ENCODE data around the gene DPM3. TPM values are rescaled to one million over a fixed set of nuclear protein-coding genes. Genes with fewer than 3 reads are reported as not detected.
A peak's percentile ranks its signal among the peaks of the same experiment; 100 is the strongest.
"Not testable (repeated sequence)": the region's sequence is repeated elsewhere in the genome, so short reads cannot be mapped to it uniquely, and the experiment has no call there.

The DPM3 gene
- total and polyA plus RNA-seq, 2 experiments from 2014 or later, result 13.6 to 71.4 TPM

DNA sequence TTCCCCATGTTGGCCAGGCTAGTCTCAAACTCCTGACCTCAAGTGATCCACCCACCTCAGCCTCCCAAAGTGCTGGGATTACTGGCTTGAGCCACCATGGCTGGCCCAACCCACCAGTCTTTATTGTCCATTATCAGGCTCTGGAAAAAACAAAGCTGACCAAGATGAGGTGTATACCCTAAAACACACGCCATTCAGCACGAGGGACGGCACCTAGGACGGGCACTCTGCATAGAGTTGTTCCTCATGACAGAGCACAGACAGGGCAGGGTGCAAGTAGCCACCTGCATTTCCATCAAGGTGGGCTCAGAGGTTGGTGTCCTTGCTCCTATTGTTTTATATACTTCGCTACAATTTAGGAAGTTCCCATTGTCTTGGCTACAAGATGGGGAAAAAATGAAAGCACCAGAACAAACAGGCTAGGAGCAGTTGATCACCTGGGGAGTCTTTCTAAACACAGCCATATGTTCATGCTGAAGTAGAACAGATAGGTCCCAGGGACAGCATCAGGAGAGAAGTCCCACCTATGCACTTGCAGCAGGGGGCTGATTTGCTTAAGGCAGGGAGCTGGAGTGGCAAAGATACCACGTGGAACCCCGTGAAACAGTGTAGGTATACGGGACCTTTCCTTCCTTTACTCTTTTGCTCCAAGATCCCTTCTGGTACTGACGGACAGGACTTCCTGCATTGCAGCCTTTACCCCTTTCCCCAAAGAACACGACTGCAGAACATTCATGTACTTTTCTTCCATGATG, 28.3 kb upstream of the DPM3 start:
- H3K27ac Mint-ChIP-seq, result no peak overlapping the region
- H3K4me1 Mint-ChIP-seq, result peaks cover 19% of the 10 kb centered on the region
- Histone ChIP-seq H3K9me2 (ENCODE audit: insufficient read depth) (no peaks in the 10 kb centered on the region), H3K4me2 (no peak overlapping the region), H3K79me2 (replicated peaks; ENCODE audit: insufficient read depth) (peaks cover 17% of the 10 kb centered on the region), H3K4me3 (no peak overlapping the region), H3K27ac (ENCODE audit: low read depth) (no peak overlapping the region), H3K27me3 (ENCODE audit: insufficient read depth) (no peaks in the 10 kb centered on the region), H3K36me3 (ENCODE audit: insufficient read depth) (no peaks in the 10 kb centered on the region), H2AFZ (no peak overlapping the region), H3K4me1 (ENCODE audit: insufficient read depth) (peaks cover 25% of the 10 kb centered on the region), H3F3A (replicated peaks; ENCODE audit: low read depth) (peaks cover 32% of the 10 kb centered on the region), H4K20me1 (replicated peaks; ENCODE audit: insufficient read depth) (no peaks in the 10 kb centered on the region)
- ATAC-seq (no peak), DNase-seq (ENCODE audit: low spot score) (no peak)
- no peak overlapping the region for H3K4me3 Mint-ChIP-seq
- peaks cover 20% of the 10 kb centered on the region for H3K36me3 Mint-ChIP-seq (ENCODE audit: low read depth)
- no peak for TF ChIP-seq EZH2phosphoT487 (IDR thresholded peaks at IDR 0.05; ENCODE audit: unreplicated experiment)
- TF ChIP-seq POLR2AphosphoS5 (IDR thresholded peaks at IDR 0.05; ENCODE audit: low read depth), result 0 out of 2 replicates have a peak, but pooled peaks have one; percentile 10
- peaks cover 10% of the 10 kb centered on the region for H3K9me3 Mint-ChIP-seq
- peaks cover 12% of the 10 kb centered on the region for H3K27me3 Mint-ChIP-seq (ENCODE audit: insufficient read depth, low read depth, poor library complexity)

DNA sequence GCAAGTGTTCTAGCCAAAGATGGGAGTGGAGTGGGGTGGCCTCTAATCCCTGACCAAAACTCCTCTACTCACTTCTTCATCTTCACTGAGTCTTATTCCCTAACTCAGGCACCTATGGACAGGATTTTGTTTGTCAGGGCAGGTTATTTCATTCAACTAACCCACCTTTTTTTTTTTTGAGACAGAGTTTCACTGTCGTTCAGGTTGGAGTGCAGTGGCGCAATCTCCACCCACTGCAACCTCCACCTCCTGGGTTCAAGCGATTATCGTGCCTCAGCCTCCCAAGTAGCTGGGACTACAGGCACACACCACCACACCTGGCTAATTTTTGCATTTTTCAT, 27.7 kb upstream of the DPM3 start:
- peaks cover 19% of the 10 kb centered on the region for H3K4me1 Mint-ChIP-seq
- H3K27ac ChIP-seq (ENCODE audit: low read depth); ATAC-seq; H2AFZ ChIP-seq; H3K27ac Mint-ChIP-seq; DNase-seq (ENCODE audit: low spot score); H3K9me3 Mint-ChIP-seq; H3K9me2 ChIP-seq (ENCODE audit: insufficient read depth); H3K36me3 ChIP-seq (ENCODE audit: insufficient read depth); H3K27me3 Mint-ChIP-seq (ENCODE audit: insufficient read depth, low read depth, poor library complexity); H3K27me3 ChIP-seq (ENCODE audit: insufficient read depth); H4K20me1 ChIP-seq (replicated peaks; ENCODE audit: insufficient read depth): not testable (repeated sequence)
- peaks cover 17% of the 10 kb centered on the region for H3K79me2 ChIP-seq (replicated peaks; ENCODE audit: insufficient read depth)
- H3K4me3 Mint-ChIP-seq, result peak overlapping the region; percentile 85; the same call in 1 of the 3 replicates
- peak overlapping the region; percentile 95; the same call in 1 of the 2 replicates for H3K4me2 ChIP-seq
- H3F3A ChIP-seq (replicated peaks; ENCODE audit: low read depth), result peaks cover 32% of the 10 kb centered on the region
- H3K4me1 ChIP-seq (ENCODE audit: insufficient read depth), result peaks cover 25% of the 10 kb centered on the region
- peaks cover 20% of the 10 kb centered on the region for H3K36me3 Mint-ChIP-seq (ENCODE audit: low read depth)
- H3K4me3 ChIP-seq, result peak overlapping the region; percentile 64

DNA sequence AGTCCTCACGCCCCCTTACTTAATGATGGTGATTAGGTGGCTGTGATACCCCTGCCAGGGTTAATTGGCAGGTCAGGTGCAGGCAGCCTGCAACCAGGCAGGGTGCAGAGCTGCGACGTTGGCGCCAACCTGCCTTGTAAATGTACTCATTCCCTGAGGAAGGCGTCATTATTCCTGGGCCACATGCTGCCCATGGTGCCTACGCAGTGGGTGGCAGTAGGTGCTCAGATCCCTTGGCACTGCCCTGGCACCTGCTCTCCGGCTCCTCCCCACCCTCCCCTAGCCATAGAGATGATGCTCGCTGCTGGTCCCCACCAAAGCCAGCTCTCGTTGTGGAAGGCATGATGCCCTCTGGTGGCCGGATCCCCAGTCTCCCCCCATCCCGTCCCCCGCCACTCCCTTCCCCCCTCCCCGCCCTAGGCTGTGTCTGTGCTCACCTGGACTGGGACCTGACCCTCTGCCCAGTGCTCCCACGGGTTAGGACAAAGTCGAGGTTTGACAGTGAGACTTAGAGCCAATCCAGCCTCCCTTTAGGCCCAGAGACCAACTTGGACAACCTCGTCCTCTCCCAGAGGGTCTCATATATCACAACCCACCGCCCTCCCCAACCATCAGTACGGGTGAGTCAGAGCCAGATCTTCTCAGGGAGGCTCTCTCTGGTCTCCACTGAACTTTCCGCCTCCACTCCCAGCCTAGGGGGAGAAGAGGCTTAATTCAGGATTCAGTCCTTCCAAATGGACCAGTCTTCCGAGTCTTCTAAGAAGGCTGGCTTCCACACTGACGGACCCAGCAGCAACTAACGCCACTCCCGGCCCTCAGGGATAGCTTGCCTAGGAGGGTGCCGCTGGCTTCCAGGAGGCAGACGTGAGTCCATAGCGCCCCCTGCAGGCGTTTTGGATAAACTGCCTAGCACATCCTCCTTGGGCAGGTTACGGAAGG, 27.1 kb upstream of the DPM3 start:
- peaks cover 30% of the 10 kb centered on the region for H3F3A ChIP-seq (replicated peaks; ENCODE audit: low read depth)
- H3K27ac Mint-ChIP-seq, result peak overlapping the region; percentile 85
- no peaks in the 10 kb centered on the region for H4K20me1 ChIP-seq (replicated peaks; ENCODE audit: insufficient read depth)
- peaks cover 4% of the 10 kb centered on the region for H3K27me3 Mint-ChIP-seq (ENCODE audit: insufficient read depth, low read depth, poor library complexity)
- H3K4me1 Mint-ChIP-seq, result peaks cover 18% of the 10 kb centered on the region
- TF ChIP-seq, protein P1, sequence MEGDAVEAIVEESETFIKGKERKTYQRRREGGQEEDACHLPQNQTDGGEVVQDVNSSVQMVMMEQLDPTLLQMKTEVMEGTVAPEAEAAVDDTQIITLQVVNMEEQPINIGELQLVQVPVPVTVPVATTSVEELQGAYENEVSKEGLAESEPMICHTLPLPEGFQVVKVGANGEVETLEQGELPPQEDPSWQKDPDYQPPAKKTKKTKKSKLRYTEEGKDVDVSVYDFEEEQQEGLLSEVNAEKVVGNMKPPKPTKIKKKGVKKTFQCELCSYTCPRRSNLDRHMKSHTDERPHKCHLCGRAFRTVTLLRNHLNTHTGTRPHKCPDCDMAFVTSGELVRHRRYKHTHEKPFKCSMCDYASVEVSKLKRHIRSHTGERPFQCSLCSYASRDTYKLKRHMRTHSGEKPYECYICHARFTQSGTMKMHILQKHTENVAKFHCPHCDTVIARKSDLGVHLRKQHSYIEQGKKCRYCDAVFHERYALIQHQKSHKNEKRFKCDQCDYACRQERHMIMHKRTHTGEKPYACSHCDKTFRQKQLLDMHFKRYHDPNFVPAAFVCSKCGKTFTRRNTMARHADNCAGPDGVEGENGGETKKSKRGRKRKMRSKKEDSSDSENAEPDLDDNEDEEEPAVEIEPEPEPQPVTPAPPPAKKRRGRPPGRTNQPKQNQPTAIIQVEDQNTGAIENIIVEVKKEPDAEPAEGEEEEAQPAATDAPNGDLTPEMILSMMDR (conservative IDR thresholded peaks at IDR 0.05; ENCODE audit: low read depth in 2 of 2), result peak; percentile 97 to 99
- no peak for TF ChIP-seq CREB1 (CRISPR knock-in tag; IDR thresholded peaks at IDR 0.05; ENCODE audit: low read depth)
- peak overlapping the region; percentile 85 for H3K4me3 Mint-ChIP-seq
- H2AFZ ChIP-seq, result peak overlapping the region; percentile 99
- H3K4me1 ChIP-seq (ENCODE audit: insufficient read depth), result peaks cover 23% of the 10 kb centered on the region
- H3K27me3 ChIP-seq (ENCODE audit: insufficient read depth), result no peaks in the 10 kb centered on the region
- no peaks in the 10 kb centered on the region for H3K9me2 ChIP-seq (ENCODE audit: insufficient read depth)
- H3K4me2 ChIP-seq, result peak overlapping the region; percentile 95
- DNase-seq (ENCODE audit: low spot score) (peak; percentile 97), ATAC-seq (peak; percentile 81)
- peaks cover 15% of the 10 kb centered on the region for H3K79me2 ChIP-seq (replicated peaks; ENCODE audit: insufficient read depth)
- no peaks in the 10 kb centered on the region for H3K36me3 ChIP-seq (ENCODE audit: insufficient read depth)
- peaks cover 6% of the 10 kb centered on the region for H3K9me3 Mint-ChIP-seq
- peak overlapping the region; percentile 64 for H3K4me3 ChIP-seq
- H3K27ac ChIP-seq (ENCODE audit: low read depth), result peak overlapping the region; percentile 68; the same call in 1 of the 2 replicates
- H3K36me3 Mint-ChIP-seq (ENCODE audit: low read depth), result peaks cover 20% of the 10 kb centered on the region
